IMR-90 (cell line): ENCODE results near the gene TMEM245. TPM values are rescaled to one million over a fixed set of nuclear protein-coding genes. Genes with fewer than 3 reads are reported as not detected.

Source experiments
- ATAC-seq: fragments of 200-7000 bp; cut with Tn5 transposase; 2 replicates; pipeline ENCODE4 v1.9.1; 2020; ENCODE audit warnings: low read depth, mild to moderate bottlenecking, moderate library complexity
- BruUV-seq: library from RNA; stranded (reverse); fragments of 400-500 nt; replicated peaks from 2 replicates; lab custom pipeline; 2021; lab: Mats Ljungman, UMichigan
- CTCF ChIA-PET: fragments of 300-600 bp; formaldehyde crosslinking; extraction: SDS; loops from one replicate; lab custom pipeline; 2021; ENCODE audit warnings: antibody characterized with exemption; lab: Yijun Ruan, JAX
- POLR2A ChIA-PET: fragments of 300-600 bp; sonication (Branson Sonifier 250); formaldehyde crosslinking; loops from one replicate; lab custom pipeline; 2022; ENCODE audit warnings: antibody characterized with exemption; ENCODE audit not compliant: unreplicated experiment; lab: Charles Lee
- DNase-seq: peaks from one replicate; pipeline ENCODE4 v3.0.0; 2013
- H2AFZ ChIP-seq: replicated peaks from 2 replicates; pipeline ENCODE3; 2013; ENCODE audit warnings: low read length, mild to moderate bottlenecking; ENCODE audit not compliant: poor library complexity
- H2AK5ac ChIP-seq: 2 replicates; pipeline ENCODE4 v1.6.1; 2013; ENCODE audit warnings: low read depth, low read length, inconsistent platforms
- H2AK9ac ChIP-seq: replicated peaks from 2 replicates; pipeline ENCODE3; 2013; ENCODE audit warnings: mild to moderate bottlenecking, low read depth, low read length, moderate library complexity; ENCODE audit not compliant: poor library complexity
- H2BK120ac ChIP-seq: 2 replicates; pipeline ENCODE4 v1.6.1; 2013; ENCODE audit warnings: low read depth, low read length, inconsistent platforms
- H2BK15ac ChIP-seq: 3 replicates; pipeline ENCODE4 v1.6.1; 2013; ENCODE audit warnings: low read depth, low read length, inconsistent platforms
- H2BK20ac ChIP-seq: 2 replicates; pipeline ENCODE4 v1.6.1; 2013; ENCODE audit warnings: low read depth, mild to moderate bottlenecking, inconsistent platforms, low read length, moderate library complexity
- H2BK5ac ChIP-seq: 2 replicates; pipeline ENCODE4 v1.6.1; 2013; ENCODE audit warnings: mild to moderate bottlenecking, low read depth, low read length, inconsistent platforms; ENCODE audit not compliant: poor library complexity, severe bottlenecking
- H3K14ac ChIP-seq: replicated peaks from 2 replicates; pipeline ENCODE4 v1.6.1; 2013; ENCODE audit warnings: low read depth, low read length, inconsistent platforms
- H3K18ac ChIP-seq: 2 replicates; pipeline ENCODE4 v1.6.1; 2013; ENCODE audit warnings: low read depth, low read length, control low read depth
- H3K23ac ChIP-seq: 2 replicates; pipeline ENCODE4 v1.6.1; 2013; ENCODE audit warnings: low read depth, low read length, inconsistent platforms
- H3K27ac ChIP-seq: 2 replicates; pipeline ENCODE4 v1.5.1; 2013; ENCODE audit warnings: mild to moderate bottlenecking, control low read depth, low read length; ENCODE audit not compliant: insufficient read depth
- H3K27me3 ChIP-seq: 2 replicates; pipeline ENCODE4 v1.6.1; 2013; ENCODE audit warnings: low read length; ENCODE audit not compliant: control insufficient read depth, insufficient read depth
- H3K36me3 ChIP-seq: 2 replicates; pipeline ENCODE4 v1.6.1; 2013; ENCODE audit warnings: low read length, mixed read lengths; ENCODE audit not compliant: control insufficient read depth, insufficient read depth
- H3K4ac ChIP-seq: 2 replicates; pipeline ENCODE4 v1.6.1; 2013; ENCODE audit warnings: low read depth, low read length, inconsistent platforms
- H3K4me1 ChIP-seq: 2 replicates; pipeline ENCODE4 v1.6.1; 2013; ENCODE audit warnings: low read length, mixed read lengths; ENCODE audit not compliant: control insufficient read depth, insufficient read depth
- H3K4me2 ChIP-seq: 2 replicates; pipeline ENCODE4 v1.6.1; 2013; ENCODE audit warnings: low read depth, mild to moderate bottlenecking, control low read depth, low read length, moderate library complexity
- H3K4me3 ChIP-seq: 2 replicates; pipeline ENCODE4 v1.5.1; 2013; ENCODE audit warnings: low read depth, mild to moderate bottlenecking, control low read depth, low read length, moderate library complexity; ENCODE audit not compliant: insufficient read depth
- H3K56ac ChIP-seq: 2 replicates; pipeline ENCODE4 v1.6.1; 2013; ENCODE audit warnings: low read length, inconsistent platforms; ENCODE audit not compliant: insufficient read depth; ENCODE audit errors: extremely low read depth
- H3K79me1 ChIP-seq, 2 experiments: 2 replicates each; pipeline ENCODE4 v1.6.1; 2013; ENCODE audit warnings: low read length in 2 of 2, inconsistent platforms in 1 of 2, low read depth in 1 of 2
- H3K9ac ChIP-seq: 2 replicates; pipeline ENCODE4 v1.6.1; 2013; ENCODE audit warnings: low read depth, low read length, control low read depth
- H3K9me1 ChIP-seq: 2 replicates; pipeline ENCODE4 v1.6.1; 2013; ENCODE audit warnings: low read length, inconsistent platforms; ENCODE audit not compliant: insufficient read depth
- H3K9me3 ChIP-seq: 2 replicates; pipeline ENCODE4 v1.6.1; 2013; ENCODE audit warnings: low read length; ENCODE audit not compliant: control insufficient read depth, insufficient read depth
- H4K20me1 ChIP-seq: 2 replicates; pipeline ENCODE4 v1.6.1; 2013; ENCODE audit warnings: low read length, inconsistent platforms; ENCODE audit not compliant: insufficient read depth
- H4K5ac ChIP-seq: 2 replicates; pipeline ENCODE4 v1.6.1; 2013; ENCODE audit warnings: mild to moderate bottlenecking, low read depth, low read length, control low read depth
- H4K8ac ChIP-seq, 2 experiments: 2 replicates each; pipeline ENCODE4 v1.6.1; 2013; ENCODE audit warnings: low read depth in 2 of 2, low read length in 2 of 2, control low read depth in 1 of 2, inconsistent platforms in 1 of 2
- H4K91ac ChIP-seq: 2 replicates; pipeline ENCODE4 v1.6.1; 2013; ENCODE audit warnings: low read depth, low read length, inconsistent platforms; ENCODE audit not compliant: insufficient read depth
- BHLHE40 ChIP-seq: fragments of 150-350 bp; IDR thresholded peaks from 2 replicates; pipeline ENCODE4 v1.6.1; 2016; ENCODE audit warnings: mild to moderate bottlenecking, low read depth, low read length
- CHD1 ChIP-seq: IDR thresholded peaks from 2 replicates; pipeline ENCODE4 v1.6.1; 2012; ENCODE audit warnings: low read depth, low read length, improper control_type of control experiment
- CTCF ChIP-seq: conservative IDR thresholded peaks from 2 replicates; pipeline ENCODE4 v1.5.1; 2012; ENCODE audit warnings: mild to moderate bottlenecking, low read depth, low read length, improper control_type of control experiment
- ELK1 ChIP-seq: fragments of 150-350 bp; IDR thresholded peaks from 2 replicates; pipeline ENCODE4 v1.6.1; 2016; ENCODE audit warnings: low read depth, mild to moderate bottlenecking, low read length, moderate library complexity, borderline replicate concordance
- FOS ChIP-seq: fragments of 150-350 bp; IDR thresholded peaks from 2 replicates; pipeline ENCODE4 v1.6.1; 2016; ENCODE audit warnings: low read depth, low read length
- MAFK ChIP-seq: IDR thresholded peaks from 2 replicates; pipeline ENCODE4 v1.6.1; 2012; ENCODE audit warnings: low read depth, low read length, improper control_type of control experiment
- MXI1 ChIP-seq: IDR thresholded peaks from 2 replicates; pipeline ENCODE4 v1.6.1; 2012; ENCODE audit warnings: low read depth, mild to moderate bottlenecking, low read length, moderate library complexity, borderline replicate concordance
- NFE2L2 ChIP-seq: fragments of 150-350 bp; IDR thresholded peaks from 2 replicates; pipeline ENCODE4 v1.6.1; 2016; ENCODE audit warnings: low read depth, mild to moderate bottlenecking, low read length
- POLR2A ChIP-seq: IDR thresholded peaks from 2 replicates; pipeline ENCODE4 v1.6.1; 2012; ENCODE audit warnings: mild to moderate bottlenecking, low read depth, low read length
- RAD21 ChIP-seq: IDR thresholded peaks from 2 replicates; pipeline ENCODE4 v1.6.1; 2012; ENCODE audit warnings: low read length, improper control_type of control experiment
- RCOR1 ChIP-seq: IDR thresholded peaks from 2 replicates; pipeline ENCODE4 v1.6.1; 2012; ENCODE audit warnings: mild to moderate bottlenecking, low read length, improper control_type of control experiment; ENCODE audit not compliant: insufficient replicate concordance
- RFX5 ChIP-seq: IDR thresholded peaks from 2 replicates; pipeline ENCODE4 v1.8.0; 2012; ENCODE audit warnings: low read depth, mild to moderate bottlenecking, low read length, moderate library complexity
- SMC3 ChIP-seq: fragments of 150-350 bp; IDR thresholded peaks from 2 replicates; pipeline ENCODE4 v1.6.1; 2016; ENCODE audit warnings: low read depth, mild to moderate bottlenecking, antibody characterized with exemption, low read length, moderate library complexity
- USF2 ChIP-seq: fragments of 150-350 bp; IDR thresholded peaks from 2 replicates; pipeline ENCODE4 v1.6.1; 2017; ENCODE audit warnings: mild to moderate bottlenecking, antibody characterized with exemption, low read length, low read depth
- WGBS, 2 experiments: methylation state at CpG; one replicate each; pipeline versions ENCODE4 v1.1.5 to v1.1.7; 2013; ENCODE audit warnings: missing lambda C conversion rate in 2 of 2; ENCODE audit not compliant: insufficient read length in 1 of 2; ENCODE audit errors: extremely low coverage in 2 of 2; 5-methylcytosine and 5-hydroxymethylcytosine counted together
- dilution Hi-C: fragments of 300-500 bp; cut with HindIII; formaldehyde crosslinking; loops from one replicate; pipeline ENCODE4 v1.14.3; 2018; ENCODE audit warnings: low sequenced_read_pairs; ENCODE audit not compliant: unreplicated experiment
- in situ Hi-C: fragments of 300-500 bp; cut with MboI; formaldehyde crosslinking; loops from 3 replicates; pipeline ENCODE4 v1.14.3; 2019; ENCODE audit warnings: low sequenced_read_pairs, inconsistent platforms, mixed read lengths
- intact Hi-C: fragments of 100-400 bp; cut with micrococcal nuclease; formaldehyde crosslinking; loops from 2 replicates; pipeline ENCODE4 v1.10.0; 2022
- polyA plus RNA-seq, 3 experiments: library from polyadenylated mRNA; depleted of rRNA; stranded (reverse); fragments of >200 nt; gene quantifications; 2 replicates each; pipeline ENCODE4 v1.2.3, GENCODE V29; 2012; ENCODE audit warnings: low replicate concordance in 1 of 3
- total RNA-seq: library from RNA; depleted of rRNA; stranded (reverse); fragments of >200 nt; gene quantifications from 2 replicates; pipeline ENCODE4 v1.2.3, GENCODE V29; 2012

Gene TMEM245
- total and polyA plus RNA-seq, 2 of the 4 experiments (the other 2 are of a cell fraction): 24.8 to 57.9 TPM

GRCh38 chr9:109030426-109030825 lies 89.3 kb downstream of the TMEM245 start:
- no peak overlapping the region for H3K23ac ChIP-seq
- no peak for DNase-seq
- intact Hi-C loops: no loop called here
- no peak overlapping the region for H4K8ac ChIP-seq
- H2AK9ac ChIP-seq: no peak overlapping the region
- H2BK15ac ChIP-seq: no peak overlapping the region
- no peak overlapping the region for H2BK5ac ChIP-seq
- in situ Hi-C loops: no loop called here
- no peak overlapping the region for H4K91ac ChIP-seq
- TF ChIP-seq RCOR1: no peak
- TF ChIP-seq SMC3: no peak
- TF ChIP-seq MAFK: no peak
- no peak for TF ChIP-seq CHD1
- no peak for TF ChIP-seq NFE2L2
- TF ChIP-seq BHLHE40: no peak
- TF ChIP-seq USF2: no peak
- no peak for TF ChIP-seq CTCF
- TF ChIP-seq RAD21: no peak
- TF ChIP-seq MXI1: no peak
- no peak for TF ChIP-seq RFX5
- no peak for TF ChIP-seq FOS
- TF ChIP-seq POLR2A: no peak
- no peak for TF ChIP-seq ELK1
- H3K14ac ChIP-seq: no peak overlapping the region
- H3K79me1 ChIP-seq: peaks cover 28 to 57% of the 10 kb centered on the region in 2 experiments
- H3K4me2 ChIP-seq: no peak overlapping the region
- no peak overlapping the region for H3K4me3 ChIP-seq
- ChIA-PET POLR2A (no interaction called here), CTCF (no interaction called here)
- H2AK5ac ChIP-seq: no peak overlapping the region
- no peak overlapping the region for H2BK20ac ChIP-seq
- dilution Hi-C loops: no loop called here
- BruUV-seq: no TSS peak
- H3K36me3 ChIP-seq: peaks cover 7% of the 10 kb centered on the region
- no peak for ATAC-seq
- H3K4ac ChIP-seq: no peak overlapping the region
- H3K9me3 ChIP-seq: no peaks in the 10 kb centered on the region
- H4K5ac ChIP-seq: no peak overlapping the region
- H3K9ac ChIP-seq: no peak overlapping the region
- H3K18ac ChIP-seq: no peak overlapping the region
- H4K20me1 ChIP-seq: no peaks in the 10 kb centered on the region
- no peak overlapping the region for H2AFZ ChIP-seq
- H3K56ac ChIP-seq: no peak overlapping the region
- peaks cover 11% of the 10 kb centered on the region; the same call in 1 of the 2 replicates for H3K9me1 ChIP-seq
- no peak overlapping the region for H3K27ac ChIP-seq
- H3K27me3 ChIP-seq: no peaks in the 10 kb centered on the region
- peaks cover 4% of the 10 kb centered on the region for H3K4me1 ChIP-seq
- H2BK120ac ChIP-seq: no peak overlapping the region
- WGBS, 2 experiments: no CpG with 5 or more reads among the region's 4 CpGs
